Mesodermal cell (in vitro differentiated cells): ENCODE data around the gene GPD2.
"Not testable (repeated sequence)": the region's sequence is repeated elsewhere in the genome, so short reads cannot be mapped to it uniquely, and the experiment has no call there.

Experiments used
- H3K27ac ChIP-seq: 2 replicates; pipeline ENCODE4 v1.7.0; 2013; ENCODE audit warnings: mild to moderate bottlenecking, low read depth, low read length, moderate library complexity; ENCODE audit not compliant: severe bottlenecking
- H3K36me3 ChIP-seq: 2 replicates; pipeline ENCODE4 v1.7.1; 2013; ENCODE audit warnings: mild to moderate bottlenecking, low read length, moderate library complexity; ENCODE audit not compliant: control insufficient read depth, insufficient read depth
- H3K4me1 ChIP-seq: one replicate; pipeline ENCODE4 v1.7.1; 2013; ENCODE audit warnings: mild to moderate bottlenecking, low read length; ENCODE audit not compliant: insufficient read depth, control insufficient read depth, poor library complexity, severe bottlenecking
- H3K4me3 ChIP-seq: 2 replicates; pipeline ENCODE4 v1.7.0; 2013; ENCODE audit warnings: low read length, control low read depth, mild to moderate bottlenecking; ENCODE audit not compliant: insufficient read depth, poor library complexity, severe bottlenecking; ENCODE audit errors: extremely low read depth
- H3K9me3 ChIP-seq: 2 replicates; pipeline ENCODE4 v1.7.1; 2013; ENCODE audit warnings: mild to moderate bottlenecking, low read length, moderate library complexity; ENCODE audit not compliant: control insufficient read depth
- WGBS, 2 experiments: methylation state at CpG; one replicate each; pipeline ENCODE4 v1.1.5; 2013; ENCODE audit warnings: missing lambda C conversion rate in 2 of 2; ENCODE audit not compliant: insufficient coverage in 2 of 2; 5-methylcytosine and 5-hydroxymethylcytosine counted together

Gene GPD2

DNA sequence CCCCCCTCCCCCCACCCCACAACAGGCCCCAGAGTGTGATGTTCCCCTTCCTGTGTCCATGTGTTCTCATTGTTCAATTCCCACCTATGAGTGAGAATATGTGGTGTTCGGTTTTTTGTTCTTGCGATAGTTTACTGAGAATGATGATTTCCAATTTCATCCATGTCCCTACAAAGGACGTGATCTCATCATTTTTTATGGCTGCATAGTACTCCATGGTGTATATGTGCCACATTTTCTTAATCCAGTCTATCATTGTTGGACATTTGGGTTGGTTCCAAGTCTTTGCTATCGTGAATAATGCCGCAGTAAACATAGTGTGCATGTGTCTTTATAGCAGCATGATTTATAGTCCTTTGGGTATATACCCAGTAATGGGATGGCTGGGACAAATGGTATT lies 92.4 kb downstream of the GPD2 start:
- not testable (repeated sequence) for H3K4me3 ChIP-seq, H3K27ac ChIP-seq, H3K36me3 ChIP-seq, H3K9me3 ChIP-seq, H3K4me1 ChIP-seq
- 88% methylated on average over 2 of the region's 5 CpGs; no CpG with 5 or more reads in 1 of the 2 experiments for WGBS, 2 experiments

- no peaks in the 10 kb centered on the region for H3K4me1 ChIP-seq
- no peaks in the 10 kb centered on the region for H3K36me3 ChIP-seq
- no peaks in the 10 kb centered on the region for H3K9me3 ChIP-seq
- H3K4me3 ChIP-seq: no peak overlapping the region
- 92 to 100% methylated on average over 1 to 2 of the region's 2 CpGs for WGBS, 2 experiments
- no peak overlapping the region for H3K27ac ChIP-seq
Observed at GRCh38 chr2:156532989-156533388, 96.8 kb downstream of the GPD2 start.

GRCh38 chr2:156536534-156536933 lies 100.4 kb downstream of the GPD2 start:
- Histone ChIP-seq H3K36me3 (no peaks in the 10 kb centered on the region), H3K27ac (no peak overlapping the region), H3K9me3 (no peaks in the 10 kb centered on the region), H3K4me1 (no peaks in the 10 kb centered on the region), H3K4me3 (no peak overlapping the region)
- WGBS, 2 experiments: no CpG with 5 or more reads among the region's 2 CpGs

GRCh38 chr2:156537141-156537540 lies 101.0 kb downstream of the GPD2 start:
- Histone ChIP-seq H3K36me3 (no peaks in the 10 kb centered on the region), H3K4me1 (no peaks in the 10 kb centered on the region), H3K9me3 (no peaks in the 10 kb centered on the region), H3K27ac (no peak overlapping the region), H3K4me3 (no peak overlapping the region)
- 100% methylated on average over 2 of the region's 4 CpGs; no CpG with 5 or more reads in 1 of the 2 experiments for WGBS, 2 experiments

GRCh38 chr2:156538083-156538504 lies 101.9 kb downstream of the GPD2 start:
- no peak overlapping the region for H3K4me3 ChIP-seq
- no peaks in the 10 kb centered on the region for H3K9me3 ChIP-seq
- no CpG with 5 or more reads among the region's 2 CpGs for WGBS, 2 experiments
- no peaks in the 10 kb centered on the region for H3K4me1 ChIP-seq
- H3K36me3 ChIP-seq: no peaks in the 10 kb centered on the region
- no peak overlapping the region for H3K27ac ChIP-seq

GRCh38 chr2:156539086-156539860 lies 103.1 kb downstream of the GPD2 start:
- Histone ChIP-seq H3K4me3 (no peak overlapping the region), H3K27ac (no peak overlapping the region), H3K4me1 (no peaks in the 10 kb centered on the region), H3K9me3 (no peaks in the 10 kb centered on the region), H3K36me3 (no peaks in the 10 kb centered on the region)
- 94 to 97% methylated on average over 4 of the region's 4 CpGs for WGBS, 2 experiments

- Histone ChIP-seq H3K4me1 (no peaks in the 10 kb centered on the region), H3K9me3 (no peaks in the 10 kb centered on the region), H3K27ac (no peak overlapping the region), H3K4me3 (no peak overlapping the region), H3K36me3 (no peaks in the 10 kb centered on the region)
- WGBS, 2 experiments: no CpG with 5 or more reads among the region's 1 CpG
Observed at GRCh38 chr2:156540706-156541105, 104.5 kb downstream of the GPD2 start.

DNA sequence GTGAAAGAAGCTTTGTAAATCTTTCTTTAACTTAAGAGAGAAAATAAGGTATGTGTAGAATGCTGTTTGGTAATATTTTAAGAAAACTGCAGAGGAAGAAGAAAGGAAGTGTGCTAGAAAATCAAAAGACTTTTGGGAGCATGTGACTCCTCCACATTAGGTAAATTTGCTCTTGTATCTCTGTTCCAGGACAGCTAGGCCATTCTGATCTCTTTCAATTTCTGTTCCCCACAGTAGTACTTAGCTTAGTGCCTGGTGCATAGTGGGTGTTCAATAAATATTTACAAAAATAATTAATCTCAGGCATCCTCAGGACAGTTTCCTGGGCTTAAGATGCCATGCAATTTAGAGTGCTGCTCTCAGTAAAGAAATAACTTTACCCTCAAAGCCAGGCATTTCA lies 105.0 kb downstream of the GPD2 start:
- Histone ChIP-seq H3K36me3 (no peaks in the 10 kb centered on the region), H3K27ac (no peak overlapping the region), H3K9me3 (no peaks in the 10 kb centered on the region), H3K4me3 (no peak overlapping the region), H3K4me1 (no peaks in the 10 kb centered on the region)

DNA sequence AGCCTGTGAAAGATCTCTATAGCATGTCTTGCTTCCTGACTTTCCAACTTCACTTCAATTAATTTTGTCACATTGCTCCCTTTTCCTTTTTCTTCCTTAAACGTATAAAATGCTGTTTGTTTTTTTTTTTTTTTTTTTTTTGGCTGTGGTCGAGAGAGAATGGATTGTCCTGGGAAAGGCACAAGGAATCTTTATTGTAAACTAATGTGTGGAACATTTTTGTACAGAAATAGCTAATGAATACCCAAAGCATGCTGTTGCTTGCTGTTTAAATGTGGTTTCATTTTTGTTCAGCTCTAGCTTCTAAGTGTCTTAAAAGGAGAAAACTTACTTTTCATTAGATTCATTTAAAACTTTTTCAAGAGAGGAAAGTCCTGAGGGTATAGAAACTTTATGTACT lies 105.5 kb downstream of the GPD2 start:
- H3K4me3 ChIP-seq: no peak overlapping the region
- no CpG with 5 or more reads among the region's 2 CpGs for WGBS, 2 experiments
- no peak overlapping the region for H3K27ac ChIP-seq
- no peaks in the 10 kb centered on the region for H3K36me3 ChIP-seq
- no peaks in the 10 kb centered on the region for H3K4me1 ChIP-seq
- H3K9me3 ChIP-seq: no peaks in the 10 kb centered on the region

DNA sequence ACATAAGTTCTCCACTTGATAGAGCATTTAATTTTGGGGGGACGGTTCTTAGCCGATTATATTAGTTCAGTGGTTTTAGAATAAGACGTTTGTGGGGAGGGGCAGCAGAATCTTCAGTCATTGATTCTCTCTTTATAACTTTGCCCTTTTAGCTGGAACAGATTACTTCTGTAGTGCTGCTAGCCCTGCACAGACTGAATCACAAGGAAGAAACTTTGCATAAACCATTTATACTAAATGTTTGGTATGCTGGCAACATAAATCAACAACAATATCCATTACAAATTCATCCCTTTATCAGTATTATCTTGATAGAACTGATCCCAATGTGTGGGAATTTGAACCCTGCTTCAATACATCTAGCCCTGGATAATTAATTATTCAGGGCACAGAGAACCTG lies 112.2 kb downstream of the GPD2 start:
- Histone ChIP-seq H3K36me3 (no peaks in the 10 kb centered on the region), H3K4me3 (no peak overlapping the region), H3K27ac (no peak overlapping the region), H3K4me1 (no peaks in the 10 kb centered on the region), H3K9me3 (no peaks in the 10 kb centered on the region)
- 80% methylated on average over 3 of the region's 3 CpGs; no CpG with 5 or more reads in 1 of the 2 experiments for WGBS, 2 experiments

GRCh38 chr2:156553714-156554442 lies 117.7 kb downstream of the GPD2 start:
- Histone ChIP-seq H3K4me1 (no peaks in the 10 kb centered on the region), H3K9me3 (no peaks in the 10 kb centered on the region), H3K4me3 (no peak overlapping the region), H3K27ac (no peak overlapping the region), H3K36me3 (peaks cover 4% of the 10 kb centered on the region)
